GM08714 (cell line): ENCODE measurements around the gene BTBD9.

Source experiments
- H3K4me3 ChIP-seq: fragments of 200-500 bp; sonication (Bioruptor generic); 2 replicates; pipeline ENCODE4 v1.5.1; 2014; ENCODE audit warnings: mild to moderate bottlenecking, low read length, inconsistent platforms
- ZNF274 ChIP-seq: IDR thresholded peaks from 2 replicates; pipeline ENCODE4 v1.6.1; 2012; ENCODE audit warnings: mild to moderate bottlenecking, low read depth, low read length

The BTBD9 gene

GRCh38 chr6:38234934-38235682, 404.6 kb downstream of the BTBD9 start:
- TF ChIP-seq ZNF274 = no peak
- H3K4me3 ChIP-seq = no peak overlapping the region; the same call in 1 of the 2 replicates

GRCh38 chr6:38234141-38234540, 405.6 kb downstream of the BTBD9 start:
- no peak overlapping the region for H3K4me3 ChIP-seq
- TF ChIP-seq ZNF274 = no peak

GRCh38 chr6:38233161-38233791, 406.5 kb downstream of the BTBD9 start:
- no peak overlapping the region for H3K4me3 ChIP-seq

GRCh38 chr6:38225766-38226165, 414.0 kb downstream of the BTBD9 start:
- no peak for TF ChIP-seq ZNF274
- no peak overlapping the region for H3K4me3 ChIP-seq

More at GRCh38 chr6:38233161-38233791, 406.5 kb downstream of the BTBD9 start:
- no peak for TF ChIP-seq ZNF274

- TF ChIP-seq ZNF274 = no peak
- no peak overlapping the region for H3K4me3 ChIP-seq
Measured at GRCh38 chr6:38221251-38221650, 418.5 kb downstream of the BTBD9 start.

GRCh38 chr6:38220069-38220723, 419.5 kb downstream of the BTBD9 start:
- TF ChIP-seq ZNF274 = no peak

GRCh38 chr6:38218235-38218634, 421.5 kb downstream of the BTBD9 start:
- no peak overlapping the region for H3K4me3 ChIP-seq
- no peak for TF ChIP-seq ZNF274

More at GRCh38 chr6:38220069-38220723, 419.5 kb downstream of the BTBD9 start:
- no peak overlapping the region for H3K4me3 ChIP-seq

GRCh38 chr6:38216451-38216850, 423.3 kb downstream of the BTBD9 start:
- no peak overlapping the region for H3K4me3 ChIP-seq
- no peak for TF ChIP-seq ZNF274

GRCh38 chr6:38215651-38216311, 423.9 kb downstream of the BTBD9 start:
- H3K4me3 ChIP-seq = no peak overlapping the region
- no peak for TF ChIP-seq ZNF274

- TF ChIP-seq ZNF274 = no peak
- no peak overlapping the region for H3K4me3 ChIP-seq
Measured at GRCh38 chr6:38215225-38215624, 424.5 kb downstream of the BTBD9 start.

GRCh38 chr6:38214159-38214558, 425.6 kb downstream of the BTBD9 start:
- H3K4me3 ChIP-seq = no peak overlapping the region
- TF ChIP-seq ZNF274 = no peak

- no peak for TF ChIP-seq ZNF274
Measured at GRCh38 chr6:38213251-38213658, 426.5 kb downstream of the BTBD9 start.

GRCh38 chr6:38212579-38212978, 427.1 kb downstream of the BTBD9 start:
- H3K4me3 ChIP-seq = no peak overlapping the region
- no peak for TF ChIP-seq ZNF274

More at GRCh38 chr6:38213251-38213658, 426.5 kb downstream of the BTBD9 start:
- no peak overlapping the region for H3K4me3 ChIP-seq

- no peak overlapping the region for H3K4me3 ChIP-seq
- TF ChIP-seq ZNF274 = no peak
Measured at GRCh38 chr6:38212116-38212515, 427.6 kb downstream of the BTBD9 start.
